Ishikawa (cell line): ENCODE data around the gene PCBP3.
A peak's percentile ranks its signal among the peaks of the same experiment; 100 is the strongest.

Experiments
- CEBPB ChIP-seq: IDR thresholded peaks from 2 replicates; pipeline ENCODE4 v1.6.1; 2012
- CREB1 ChIP-seq: IDR thresholded peaks from 2 replicates; pipeline ENCODE4 v1.6.1; 2012; ENCODE audit warnings: low read depth
- EGR1 ChIP-seq: IDR thresholded peaks from 2 replicates; pipeline ENCODE4 v1.6.1; 2012
- EP300 ChIP-seq: IDR thresholded peaks from 2 replicates; pipeline ENCODE4 v1.6.1; 2012; ENCODE audit warnings: borderline replicate concordance
- FOXM1 ChIP-seq: IDR thresholded peaks from 2 replicates; pipeline ENCODE4 v1.6.1; 2012; ENCODE audit warnings: low read depth, borderline replicate concordance
- MAX ChIP-seq: IDR thresholded peaks from 2 replicates; pipeline ENCODE4 v1.6.1; 2012
- NFIC ChIP-seq: IDR thresholded peaks from 2 replicates; pipeline ENCODE4 v1.6.1; 2012
- RAD21 ChIP-seq: IDR thresholded peaks from 2 replicates; pipeline ENCODE4 v1.6.1; 2012; ENCODE audit warnings: low read depth
- REST ChIP-seq: IDR thresholded peaks from 2 replicates; pipeline ENCODE4 v1.6.1; 2012; ENCODE audit warnings: low read depth, mild to moderate bottlenecking
- TAF1 ChIP-seq: IDR thresholded peaks from 2 replicates; pipeline ENCODE4 v1.6.1; 2012; ENCODE audit warnings: low read depth, mild to moderate bottlenecking
- TCF12 ChIP-seq: IDR thresholded peaks from 2 replicates; pipeline ENCODE4 v1.6.1; 2012; ENCODE audit warnings: low read depth
- TEAD4 ChIP-seq: IDR thresholded peaks from 2 replicates; pipeline ENCODE4 v1.6.1; 2012
- USF1 ChIP-seq: IDR thresholded peaks from 2 replicates; pipeline ENCODE4 v1.6.1; 2012
- YY1 ChIP-seq: IDR thresholded peaks from 2 replicates; pipeline ENCODE4 v1.6.1; 2012; ENCODE audit warnings: low read depth
- ZBTB7A ChIP-seq: IDR thresholded peaks from 2 replicates; pipeline ENCODE4 v1.6.1; 2012; ENCODE audit warnings: low read depth

Gene PCBP3

GRCh38 chr21:45607021-45607908 is 36.3 kb upstream of the PCBP3 start:
- TF ChIP-seq CREB1 (no peak), EGR1 (no peak), YY1 (no peak), CEBPB (no peak), ZBTB7A (no peak), MAX (no peak), FOXM1 (no peak)

- no peak for TF ChIP-seq MAX
- TF ChIP-seq RAD21 = no peak
- no peak for TF ChIP-seq USF1
- TF ChIP-seq CREB1 = no peak
- no peak for TF ChIP-seq YY1
- no peak for TF ChIP-seq TCF12
- TF ChIP-seq REST = no peak
- TF ChIP-seq TAF1 = no peak
- TF ChIP-seq NFIC = no peak
- no peak for TF ChIP-seq TEAD4
- TF ChIP-seq FOXM1 = no peak
- TF ChIP-seq EGR1 = no peak
- TF ChIP-seq EP300 = no peak
- no peak for TF ChIP-seq ZBTB7A
- TF ChIP-seq CEBPB = no peak
Measured at GRCh38 chr21:45607909-45608295, 35.6 kb upstream of the PCBP3 start.

GRCh38 chr21:45608747-45609470 is 34.6 kb upstream of the PCBP3 start:
- TF ChIP-seq TCF12 = peak; percentile 95

- TF ChIP-seq TCF12 = peak; percentile 2; the same call in 1 of the 2 replicates
Measured at GRCh38 chr21:45609616-45610015, 33.9 kb upstream of the PCBP3 start.

- TF ChIP-seq USF1 (no peak), MAX (no peak), ZBTB7A (no peak), EP300 (no peak), FOXM1 (no peak), CREB1 (no peak), EGR1 (no peak), CEBPB (no peak), TAF1 (no peak), RAD21 (no peak), NFIC (no peak), YY1 (no peak), TCF12 (no peak), TEAD4 (no peak), REST (no peak)
Measured at GRCh38 chr21:45611296-45611695, 32.2 kb upstream of the PCBP3 start.

- no peak for TF ChIP-seq RAD21
- no peak for TF ChIP-seq FOXM1
- no peak for TF ChIP-seq ZBTB7A
Measured at GRCh38 chr21:45611939-45612664, 31.4 kb upstream of the PCBP3 start.
